Fibroblast of villous mesenchyme (primary cell): ENCODE results near the gene ADAMTSL1. TPM values are rescaled to one million over a fixed set of nuclear protein-coding genes. Genes with fewer than 3 reads are reported as not detected.

Experiments
- DNase-seq: peaks from one replicate; pipeline ENCODE4 v3.0.0-alpha.2; 2010; ENCODE audit warnings: low read depth
- H3K4me3 ChIP-seq: 2 replicates; pipeline ENCODE4 v1.5.1; 2011; ENCODE audit warnings: low read depth, mild to moderate bottlenecking, low read length
- CTCF ChIP-seq: IDR thresholded peaks from 2 replicates; pipeline ENCODE4 v1.5.1; 2012; ENCODE audit warnings: low read depth, mild to moderate bottlenecking, low read length; ENCODE audit not compliant: insufficient read depth
- total RNA-seq: library from RNA; depleted of rRNA; stranded (reverse); fragments of >200 nt; gene quantifications from 2 replicates; pipeline ENCODE4 v1.2.3, GENCODE V29; 2012

Gene ADAMTSL1
- total RNA-seq, 1 donor = 3.0 TPM

DNA sequence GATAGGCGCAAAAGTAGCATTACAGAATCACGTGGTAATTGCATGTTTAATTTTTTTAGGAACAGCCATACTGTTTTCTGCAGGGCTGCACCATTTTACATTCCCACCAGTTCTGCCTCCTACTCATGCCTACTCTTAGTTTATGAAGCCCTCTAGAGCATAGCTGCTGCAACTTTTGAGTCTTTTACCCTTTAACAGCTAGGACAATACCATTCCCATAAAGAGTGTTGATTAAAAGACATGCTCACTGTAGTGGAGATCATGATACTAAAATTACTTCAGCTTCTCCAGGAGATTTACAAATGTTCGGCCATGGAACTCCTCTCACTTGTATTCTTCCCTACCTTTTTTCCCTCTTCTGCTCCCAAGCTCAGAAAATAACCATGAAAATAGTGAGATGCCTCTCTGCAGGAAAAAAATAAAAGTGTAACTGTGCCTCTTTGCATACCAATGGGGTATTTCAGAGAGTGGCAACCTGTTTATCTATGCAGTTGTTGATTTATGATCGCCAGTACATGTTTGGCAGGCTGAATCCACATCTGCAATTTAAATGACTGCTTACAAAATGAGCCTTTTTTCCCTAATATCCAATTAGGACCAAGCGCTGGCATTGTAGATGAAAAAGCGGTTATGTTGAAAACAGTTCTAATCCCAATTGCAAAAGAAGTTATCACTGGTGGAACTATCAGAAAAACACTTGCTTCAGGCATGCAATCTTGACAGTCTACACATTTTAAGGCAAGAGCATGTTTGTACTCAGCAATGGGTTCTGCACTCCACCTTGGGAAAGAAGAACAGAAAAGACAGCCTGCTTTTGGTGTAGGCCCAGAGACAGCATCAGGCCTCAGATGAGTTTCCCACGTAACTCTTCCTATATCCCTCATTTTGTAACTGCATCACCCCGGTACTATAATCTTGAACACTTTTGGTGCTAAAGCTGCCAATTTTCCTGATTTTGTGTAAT lies 131.1 kb downstream of the ADAMTSL1 start:
- no peak overlapping the region for H3K4me3 ChIP-seq
- DNase-seq = no peak
- TF ChIP-seq CTCF = no peak

GRCh38 chr9:18605766-18606180 lies 131.8 kb downstream of the ADAMTSL1 start:
- DNase-seq = peak; percentile 12
- no peak for TF ChIP-seq CTCF
- H3K4me3 ChIP-seq = no peak overlapping the region

DNA sequence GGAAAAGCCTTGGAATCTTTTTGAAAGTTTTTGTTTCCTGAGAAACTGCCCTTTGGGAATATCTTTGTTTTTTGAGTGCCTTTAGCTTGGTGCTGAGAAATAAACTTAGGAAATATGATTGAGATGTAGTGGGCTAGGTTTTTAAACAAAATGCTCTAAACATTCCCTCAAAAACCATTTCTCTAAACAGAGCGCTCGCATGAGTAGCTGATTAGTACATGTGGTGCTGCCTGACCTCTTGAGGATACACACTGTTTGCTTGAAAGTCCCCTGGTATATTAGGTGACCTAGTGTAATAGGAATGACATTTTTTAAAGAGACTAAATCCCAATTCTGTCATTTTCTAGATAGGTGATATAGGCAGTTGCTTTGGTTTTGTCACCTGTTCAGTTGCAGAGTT lies 132.3 kb downstream of the ADAMTSL1 start:
- H3K4me3 ChIP-seq = no peak overlapping the region
- no peak for DNase-seq
- TF ChIP-seq CTCF = no peak

DNA sequence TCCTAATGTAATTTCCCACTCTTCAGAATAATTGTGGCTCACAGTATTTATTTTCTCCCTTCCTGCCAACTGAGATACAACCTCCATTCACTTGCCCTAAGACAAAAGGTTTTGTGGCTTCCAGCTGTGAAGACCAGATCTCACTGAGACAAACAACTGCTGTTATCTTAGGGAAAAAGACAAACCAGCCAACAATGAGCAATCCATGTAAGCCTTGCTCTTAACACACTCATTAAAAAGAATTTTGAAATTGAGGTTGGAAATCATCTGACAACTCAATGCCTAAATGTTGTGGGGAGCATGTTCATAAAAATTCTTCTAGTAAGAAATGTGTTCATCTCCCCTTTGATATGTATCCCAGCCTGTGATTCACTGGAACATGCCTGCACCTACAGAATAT lies 132.9 kb downstream of the ADAMTSL1 start:
- TF ChIP-seq CTCF = no peak
- H3K4me3 ChIP-seq = no peak overlapping the region
- peak; percentile 16 for DNase-seq

- no peak overlapping the region for H3K4me3 ChIP-seq
- DNase-seq = no peak
- no peak for TF ChIP-seq CTCF
Observed at GRCh38 chr9:18608371-18608770, 134.4 kb downstream of the ADAMTSL1 start.

DNA sequence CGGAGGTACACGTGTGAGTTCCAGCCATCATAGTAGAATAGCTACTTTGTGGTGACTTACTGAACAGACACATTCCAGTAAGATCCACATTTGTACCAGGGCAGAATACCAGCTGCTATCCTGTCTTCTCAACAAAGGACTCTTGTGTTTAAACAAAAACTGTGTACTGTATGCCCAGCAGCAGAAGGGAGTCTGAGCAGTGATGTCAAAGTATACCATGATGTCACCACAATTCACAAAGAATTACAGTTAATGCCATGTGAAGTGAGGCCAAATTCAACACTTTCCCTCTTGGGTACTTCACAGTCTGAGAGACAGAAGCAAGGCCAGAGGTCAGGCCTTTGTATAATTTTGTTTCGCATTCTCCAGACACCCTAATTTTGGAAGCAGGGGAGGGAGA lies 137.0 kb downstream of the ADAMTSL1 start:
- no peak for DNase-seq
- H3K4me3 ChIP-seq = no peak overlapping the region
- TF ChIP-seq CTCF = no peak
